HepG2 (cell line): ENCODE measurements around the gene TMEM231. TPM values are rescaled to one million over a fixed set of nuclear protein-coding genes. Genes with fewer than 3 reads are reported as not detected.

ENCODE experiments used
- ATAC-seq: fragments of 200-7000 bp; cut with Tn5 transposase; 3 replicates; pipeline ENCODE4 v1.9.1; 2020; ENCODE audit warnings: mild to moderate bottlenecking, moderate library complexity
- BruUV-seq: library from RNA; stranded (reverse); fragments of 400-500 nt; replicated peaks from 2 replicates; lab custom pipeline; 2021; lab: Mats Ljungman, UMichigan
- CTCF ChIA-PET: fragments of 300-600 bp; formaldehyde crosslinking; extraction: SDS; loops from one replicate; lab custom pipeline; 2021; ENCODE audit warnings: low total read pairs, inconsistent platforms, low intra/inter-chr PET ratio; lab: Yijun Ruan, JAX
- POLR2A ChIA-PET: fragments of 350-600 bp; sonication (Branson Sonifier 250); formaldehyde crosslinking; loops from one replicate; lab custom pipeline; 2020; ENCODE audit warnings: antibody characterized with exemption, inconsistent platforms; lab: Yijun Ruan, JAX
- DNase-seq: peaks from one replicate; pipeline ENCODE4 v3.0.0-alpha.2; 2015; ENCODE audit warnings: low spot score
- FAIRE-seq: peaks from 3 replicates; lab custom pipeline; 2011; peaks lifted over from hg19 to GRCh38; lab: Jason Lieb, UNC
- H2AFZ ChIP-seq: one replicate; pipeline ENCODE4 v1.6.1; 2011; ENCODE audit warnings: low read length, inconsistent platforms
- H3K27ac ChIP-seq: fragments of 300-600 bp; 3 replicates; pipeline ENCODE4 v1.8.0; 2011; ENCODE audit warnings: mixed run types, mild to moderate bottlenecking, mixed read lengths, low read length, inconsistent platforms; ENCODE audit not compliant: insufficient read depth; ENCODE audit errors: extremely low read length
- H3K27me3 ChIP-seq, 2 experiments: fragments of 200-600 bp in 1 of 2; 2 replicates in 1 of 2; 3 replicates in 1 of 2; pipeline versions ENCODE4 v1.6.0 to v1.8.0; 2011; ENCODE audit warnings: low read length in 2 of 2, mild to moderate bottlenecking in 2 of 2, moderate library complexity in 2 of 2, inconsistent platforms in 1 of 2; ENCODE audit not compliant: insufficient read depth in 2 of 2, control insufficient read depth in 1 of 2
- H3K36me3 ChIP-seq, 2 experiments: fragments of 200-600 bp in 1 of 2; replicated peaks in 1 of 2; 2 replicates in 1 of 2; 3 replicates in 1 of 2; pipeline versions ENCODE4 v1.5.1 to v1.8.0; 2011; ENCODE audit warnings: low read length in 2 of 2, inconsistent platforms in 1 of 2; ENCODE audit not compliant: insufficient read depth in 2 of 2, control insufficient read depth in 1 of 2
- H3K4me1 ChIP-seq: 2 replicates; pipeline ENCODE4 v1.5.1; 2012; ENCODE audit warnings: low read length, inconsistent platforms; ENCODE audit not compliant: insufficient read depth
- H3K4me2 ChIP-seq: 2 replicates; pipeline ENCODE4 v1.6.0; 2011; ENCODE audit warnings: low read depth, low read length, inconsistent platforms
- H3K4me3 ChIP-seq, 3 experiments: fragments of 200-600 bp in 1 of 3; sonication (generic), shearing (Covaris generic) in 1 of 3; replicated peaks in 1 of 3; 2 replicates each; pipeline ENCODE4 v1.5.1; 2011 to 2016; ENCODE audit warnings: low read length in 3 of 3, inconsistent platforms in 2 of 3, low read depth in 2 of 3, mild to moderate bottlenecking in 2 of 3, control low read depth in 1 of 3, mixed read lengths in 1 of 3; ENCODE audit not compliant: insufficient read depth in 1 of 3
- H3K79me2 ChIP-seq: one replicate; pipeline ENCODE4 v1.6.1; 2011; ENCODE audit warnings: low read length, inconsistent platforms; ENCODE audit not compliant: insufficient read depth
- H3K9ac ChIP-seq: 2 replicates; pipeline ENCODE4 v1.6.0; 2011; ENCODE audit warnings: mild to moderate bottlenecking, low read depth, low read length, inconsistent platforms; ENCODE audit not compliant: insufficient read depth
- H3K9me3 ChIP-seq: 2 replicates; pipeline ENCODE4 v1.5.1; 2012; ENCODE audit warnings: mild to moderate bottlenecking, low read length
- H4K20me1 ChIP-seq: 2 replicates; pipeline ENCODE4 v1.6.0; 2011; ENCODE audit warnings: inconsistent platforms, mild to moderate bottlenecking, low read length, moderate library complexity; ENCODE audit not compliant: insufficient read depth
- GLI4 ChIP-seq: sonication (generic); formaldehyde crosslinking; IDR thresholded peaks from 2 replicates; pipeline ENCODE4 v1.5.1; 2020; ENCODE audit warnings: missing genetic modification reagents, mild to moderate bottlenecking, moderate library complexity, borderline replicate concordance
- GPN1 ChIP-seq: sonication (generic); formaldehyde crosslinking; IDR thresholded peaks from 2 replicates; pipeline ENCODE4 v1.5.1; 2020; ENCODE audit warnings: missing genetic modification reagents, borderline replicate concordance
- IRF2 ChIP-seq: IDR thresholded peaks from 2 replicates; pipeline ENCODE4 v1.6.1; 2018; ENCODE audit warnings: missing genetic modification reagents, missing compliant biosample characterization
- KDM1A ChIP-seq: IDR thresholded peaks from 2 replicates; pipeline ENCODE4 v1.6.1; 2016; ENCODE audit warnings: missing compliant biosample characterization
- KDM2A ChIP-seq: sonication (generic); formaldehyde crosslinking; IDR thresholded peaks from 2 replicates; pipeline ENCODE4 v1.4.0; 2020; ENCODE audit warnings: low read depth, missing genetic modification reagents, borderline replicate concordance
- SATB2 ChIP-seq: sonication (generic); formaldehyde crosslinking; IDR thresholded peaks from 2 replicates; pipeline ENCODE4 v1.5.0; 2020; ENCODE audit warnings: missing genetic modification reagents
- SMARCE1 ChIP-seq: fragments of 450-650 bp; IDR thresholded peaks from 2 replicates; pipeline ENCODE4 v1.6.1; 2017; ENCODE audit warnings: borderline replicate concordance
- SRSF9 ChIP-seq: fragments of 200-400 bp; formaldehyde crosslinking; IDR thresholded peaks from 2 replicates; pipeline ENCODE4 v1.6.1; 2018; ENCODE audit warnings: borderline replicate concordance, mild to moderate bottlenecking, low read depth, low read length; ENCODE audit not compliant: insufficient read depth, poor library complexity, severe bottlenecking
- ZMAT3 ChIP-seq: sonication (generic); formaldehyde crosslinking; conservative IDR thresholded peaks from 2 replicates; pipeline ENCODE4 v1.7.0; 2021; ENCODE audit warnings: missing genetic modification reagents
- ZNF281 ChIP-seq: sonication (generic); formaldehyde crosslinking; IDR thresholded peaks from 2 replicates; pipeline ENCODE4 v1.4.0; 2020; ENCODE audit warnings: missing genetic modification reagents, borderline replicate concordance
- ZNF550 ChIP-seq: sonication (generic); formaldehyde crosslinking; IDR thresholded peaks from 2 replicates; pipeline ENCODE4 v1.4.0; 2020; ENCODE audit warnings: mild to moderate bottlenecking, missing genetic modification reagents, borderline replicate concordance
- ZNF564 ChIP-seq: sonication (generic); formaldehyde crosslinking; IDR thresholded peaks from 2 replicates; pipeline ENCODE4 v1.8.1; 2023; ENCODE audit warnings: mild to moderate bottlenecking, missing genetic modification reagents
- ZNF574 ChIP-seq: sonication (generic); formaldehyde crosslinking; IDR thresholded peaks from 2 replicates; pipeline ENCODE4 v1.4.0; 2020; ENCODE audit warnings: missing genetic modification reagents
- ZNF629 ChIP-seq: sonication (generic); formaldehyde crosslinking; conservative IDR thresholded peaks from 2 replicates; pipeline ENCODE4 v1.5.0; 2020; ENCODE audit warnings: missing genetic modification reagents
- ZNF704 ChIP-seq: sonication (generic); formaldehyde crosslinking; IDR thresholded peaks from 2 replicates; pipeline ENCODE4 v1.8.1; 2023; ENCODE audit warnings: mild to moderate bottlenecking, inconsistent platforms, moderate library complexity, missing genetic modification reagents, borderline replicate concordance
- WGBS: methylation state at CpG from one replicate; pipeline ENCODE4 v1.1.6; 2017; ENCODE audit warnings: low lambda C conversion rate; 5-methylcytosine and 5-hydroxymethylcytosine counted together
- in situ Hi-C: cut with HindIII; loops from 2 replicates; pipeline ENCODE4 v1.10.0; 2017; ENCODE audit warnings: low pct_unique_long_range_greater_than_20kb; ENCODE audit not compliant: extremely low pct_ligation_motif_present
- intact Hi-C: fragments of 100-400 bp; cut with micrococcal nuclease; formaldehyde crosslinking; loops from one replicate; pipeline ENCODE4 v1.10.0; 2022; ENCODE audit not compliant: unreplicated experiment
- polyA plus RNA-seq, 8 experiments: library from polyadenylated mRNA; depleted of rRNA in 3 of 8; stranded (reverse) in 7 of 8; unstranded in 1 of 8; fragments of >200 nt; fragmentation: Illumina TruSeq in 4 of 8; extraction: Trizol in 4 of 8; gene quantifications; 2 replicates each; pipeline versions ENCODE4 v1.2.1 to v1.2.3, GENCODE V29; 2011 to 2016; ENCODE audit warnings: low read depth in 4 of 8, missing spikeins in 1 of 8, mixed read lengths in 1 of 8; ENCODE audit not compliant: insufficient read depth in 1 of 8
- total RNA-seq, 5 experiments: library from RNA; depleted of rRNA; stranded (reverse); fragments of >200 nt; fragmentation: Illumina TruSeq; extraction: Trizol; gene quantifications; 2 replicates each; pipeline ENCODE4 v1.2.3, GENCODE V29; 2016; ENCODE audit warnings: low read depth in 1 of 5
- TF ChIP-seq, protein P1 (sequence below): sonication (generic); formaldehyde crosslinking; IDR thresholded peaks from 2 replicates; pipeline ENCODE4 v1.8.0; 2023; ENCODE audit warnings: mild to moderate bottlenecking, missing genetic modification reagents

Gene TMEM231
- total and polyA plus RNA-seq, 2 of the 13 experiments (the other 11 are each of a cell fraction or from before 2014, with no cell fraction given): 3.5 to 7.4 TPM

- no peak for FAIRE-seq
- POLR2A ChIA-PET: no interaction called here
- H2AFZ ChIP-seq: no peak overlapping the region
- H3K4me1 ChIP-seq: peaks cover 42% of the 10 kb centered on the region
- peaks cover 0 to 26% of the 10 kb centered on the region in 2 experiments; a peak in 2 of 5 replicates for H3K27me3 ChIP-seq
- 69% methylated on average over 5 of the region's 5 CpGs for WGBS
- CTCF ChIA-PET: no interaction called here
- intact Hi-C loops: no loop called here
- peak overlapping the region in 1 of 3 experiments; percentile 69; a peak in 2 of 6 replicates for H3K4me3 ChIP-seq
- H3K36me3 ChIP-seq: no peaks in the 10 kb centered on the region
- TF ChIP-seq ZNF564: 0 out of 2 replicates have a peak, but pooled peaks have one; percentile 5
- TF ChIP-seq GLI4 (CRISPR knock-in tag): no peak
- TF ChIP-seq GPN1 (CRISPR knock-in tag): no peak
- no peak for TF ChIP-seq SRSF9
- TF ChIP-seq IRF2 (CRISPR knock-in tag): no peak
- no peak for TF ChIP-seq SATB2 (CRISPR knock-in tag)
- no peak for TF ChIP-seq ZNF550 (CRISPR knock-in tag)
- TF ChIP-seq ZMAT3 (CRISPR knock-in tag): no peak
- no peak for TF ChIP-seq SMARCE1
- TF ChIP-seq, protein P1, sequence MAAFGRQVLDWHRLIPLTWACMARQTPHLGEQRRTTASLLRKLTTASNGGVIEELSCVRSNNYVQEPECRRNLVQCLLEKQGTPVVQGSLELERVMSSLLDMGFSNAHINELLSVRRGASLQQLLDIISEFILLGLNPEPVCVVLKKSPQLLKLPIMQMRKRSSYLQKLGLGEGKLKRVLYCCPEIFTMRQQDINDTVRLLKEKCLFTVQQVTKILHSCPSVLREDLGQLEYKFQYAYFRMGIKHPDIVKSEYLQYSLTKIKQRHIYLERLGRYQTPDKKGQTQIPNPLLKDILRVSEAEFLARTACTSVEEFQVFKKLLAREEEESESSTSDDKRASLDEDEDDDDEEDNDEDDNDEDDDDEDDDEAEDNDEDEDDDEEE (CRISPR knock-in tag): no peak
- TF ChIP-seq ZNF574: no peak
- TF ChIP-seq ZNF281 (CRISPR knock-in tag): no peak
- TF ChIP-seq ZNF629 (CRISPR knock-in tag): peak; percentile 92
- TF ChIP-seq KDM1A: 0 out of 2 replicates have a peak, but pooled peaks have one; percentile 45
- no peak for TF ChIP-seq ZNF704 (CRISPR knock-in tag)
- no peak for TF ChIP-seq KDM2A (CRISPR knock-in tag)
- TF ChIP-seq, all 625 proteins: peak for 3
- Histone ChIP-seq H4K20me1 (no peaks in the 10 kb centered on the region), H3K27ac (no peak overlapping the region), H3K9me3 (no peaks in the 10 kb centered on the region), H3K4me2 (peak overlapping the region; percentile 97), H3K79me2 (no peaks in the 10 kb centered on the region), H3K9ac (no peak overlapping the region)
- ATAC-seq (no peak), DNase-seq (no peak)
- no TSS peak for BruUV-seq
- in situ Hi-C loops: no loop called here
Observed at GRCh38 chr16:75494184-75494583, 61.9 kb downstream of the TMEM231 start.
